Prostate gland (tissue), 2 donors: ENCODE results near the gene AQP3. TPM values are rescaled to one million over a fixed set of nuclear protein-coding genes. Genes with fewer than 3 reads are reported as not detected.
"Not testable (repeated sequence)": the region's sequence is repeated elsewhere in the genome, so short reads cannot be mapped to it uniquely, and the experiment has no call there.

Experiments used
- DNase-seq: peaks from one replicate; pipeline ENCODE4 v3.0.0-alpha.2; 2019; ENCODE audit warnings: low spot score
- H3K27ac ChIP-seq, 2 donors: fragments of 200-600 bp; sonication (generic); 2 replicates each; pipeline ENCODE4 v1.5.1; 2017 to 2019
- H3K27me3 ChIP-seq: fragments of 200-600 bp; sonication (generic); replicated peaks from 2 replicates; pipeline ENCODE4 v1.5.1; 2019; ENCODE audit not compliant: insufficient read depth
- H3K36me3 ChIP-seq, 2 donors: fragments of 200-600 bp; sonication (generic); 1 replicate in 1 of 2; 2 replicates in 1 of 2; pipeline versions ENCODE4 v1.5.1 to v1.8.1; 2017 to 2019
- H3K4me1 ChIP-seq: fragments of 200-600 bp; sonication (generic); replicated peaks from 2 replicates; pipeline ENCODE4 v1.5.1; 2019
- H3K4me3 ChIP-seq, 2 donors: fragments of 200-600 bp; sonication (generic); 2 replicates each; pipeline ENCODE4 v1.5.1; 2017 to 2019
- H3K9me3 ChIP-seq: fragments of 200-600 bp; sonication (generic); 2 replicates; pipeline ENCODE4 v1.5.1; 2017
- CTCF ChIP-seq, 4 experiments: fragments of 200-600 bp in 2 of 4; fragments of 450-650 bp in 2 of 4; sonication (generic) in 2 of 4; IDR thresholded peaks; 1 replicate in 3 of 4; 2 replicates in 1 of 4; pipeline ENCODE4 v1.5.1; 2016 to 2019; ENCODE audit warnings: antibody characterized with exemption in 4 of 4, mild to moderate bottlenecking in 2 of 4, moderate library complexity in 2 of 4
- POLR2A ChIP-seq: fragments of 450-650 bp; IDR thresholded peaks from one replicate; pipeline ENCODE4 v1.6.1; 2016; ENCODE audit warnings: antibody characterized with exemption, mild to moderate bottlenecking
- POLR2AphosphoS5 ChIP-seq: sonication (generic); formaldehyde crosslinking; IDR thresholded peaks from one replicate; pipeline ENCODE4 v1.6.1; 2017; ENCODE audit warnings: antibody characterized with exemption
- WGBS: methylation state at CpG from one replicate; pipeline ENCODE4 v1.1.5; 2018; 5-methylcytosine and 5-hydroxymethylcytosine counted together
- intact Hi-C: fragments of 100-400 bp; cut with DNase I; formaldehyde crosslinking; loops from one replicate; pipeline ENCODE4 v1.14.2; 2022
- total RNA-seq, 2 donors: library from RNA; depleted of rRNA; stranded (reverse); fragments of >200 nt; gene quantifications; one replicate each; pipeline ENCODE4 v1.1.0, GENCODE V29; 2016

AQP3 gene
- total RNA-seq, 2 donors from 2014 or later, result 200 to 327 TPM

DNA sequence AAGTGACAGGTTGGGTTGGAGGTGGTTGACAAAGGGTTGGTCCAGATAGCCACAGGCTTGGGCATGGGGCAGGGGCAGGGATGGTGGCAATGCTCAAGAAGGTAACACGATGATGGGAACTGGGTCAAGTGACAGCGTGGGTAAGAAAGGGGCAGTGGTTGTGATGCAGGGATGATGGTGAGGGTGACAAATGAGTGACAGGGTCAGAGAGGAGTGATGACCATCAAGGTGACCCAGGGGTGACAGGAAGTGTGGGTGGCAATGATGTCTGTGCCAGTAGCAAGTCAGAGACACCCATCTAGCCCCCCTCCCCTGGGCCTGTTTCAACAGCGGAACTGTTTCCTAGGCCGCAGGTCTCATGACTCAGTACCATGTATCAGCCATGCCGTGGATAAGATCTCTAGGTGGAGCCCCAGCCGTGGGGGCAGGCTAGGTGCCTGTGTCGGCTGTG lies 20.5 kb downstream of the AQP3 start:
- no peak for DNase-seq
- no peaks in the 10 kb centered on the region for H3K27me3 ChIP-seq
- H3K4me3 ChIP-seq, result no peak overlapping the region
- no peaks in the 10 kb centered on the region for H3K36me3 ChIP-seq
- 92% methylated on average over 7 of the region's 7 CpGs for WGBS
- no peak overlapping the region for H3K27ac ChIP-seq
- TF ChIP-seq CTCF (IDR thresholded peaks at IDR 0.05) (no peak), POLR2A (no peak), POLR2AphosphoS5 (no peak)
- H3K4me1 ChIP-seq, result peaks cover 2% of the 10 kb centered on the region
- intact Hi-C loops, result no loop called here
- H3K9me3 ChIP-seq, result no peaks in the 10 kb centered on the region

GRCh38 chr9:33425128-33425533 lies 22.3 kb downstream of the AQP3 start:
- no peak overlapping the region for H3K4me3 ChIP-seq
- 32% methylated on average over 4 of the region's 4 CpGs for WGBS
- no peaks in the 10 kb centered on the region for H3K36me3 ChIP-seq
- H3K4me1 ChIP-seq, result no peaks in the 10 kb centered on the region
- intact Hi-C loops, result no loop called here
- no peaks in the 10 kb centered on the region for H3K9me3 ChIP-seq
- DNase-seq, result no peak
- H3K27me3 ChIP-seq, result no peaks in the 10 kb centered on the region
- TF ChIP-seq POLR2AphosphoS5, result peak; percentile 24
- TF ChIP-seq POLR2A, result no peak
- no peak for TF ChIP-seq CTCF (IDR thresholded peaks at IDR 0.05)
- H3K27ac ChIP-seq, result no peak overlapping the region

- H3K27me3 ChIP-seq, DNase-seq, intact Hi-C loops: not testable (repeated sequence)
Measured at GRCh38 chr9:33424492-33424891, 22.9 kb downstream of the AQP3 start.

GRCh38 chr9:33424043-33424442 lies 23.4 kb downstream of the AQP3 start:
- H3K4me3 ChIP-seq, H3K4me1 ChIP-seq, H3K27me3 ChIP-seq, intact Hi-C loops, DNase-seq, H3K9me3 ChIP-seq, H3K36me3 ChIP-seq, H3K27ac ChIP-seq: not testable (repeated sequence)
- WGBS, result 85% methylated on average over 5 of the region's 7 CpGs

More at GRCh38 chr9:33424492-33424891, 22.9 kb downstream of the AQP3 start:
- not testable (repeated sequence) for H3K9me3 ChIP-seq, H3K36me3 ChIP-seq, H3K27ac ChIP-seq, H3K4me1 ChIP-seq, H3K4me3 ChIP-seq
- WGBS, result 90% methylated on average over 6 of the region's 6 CpGs

DNA sequence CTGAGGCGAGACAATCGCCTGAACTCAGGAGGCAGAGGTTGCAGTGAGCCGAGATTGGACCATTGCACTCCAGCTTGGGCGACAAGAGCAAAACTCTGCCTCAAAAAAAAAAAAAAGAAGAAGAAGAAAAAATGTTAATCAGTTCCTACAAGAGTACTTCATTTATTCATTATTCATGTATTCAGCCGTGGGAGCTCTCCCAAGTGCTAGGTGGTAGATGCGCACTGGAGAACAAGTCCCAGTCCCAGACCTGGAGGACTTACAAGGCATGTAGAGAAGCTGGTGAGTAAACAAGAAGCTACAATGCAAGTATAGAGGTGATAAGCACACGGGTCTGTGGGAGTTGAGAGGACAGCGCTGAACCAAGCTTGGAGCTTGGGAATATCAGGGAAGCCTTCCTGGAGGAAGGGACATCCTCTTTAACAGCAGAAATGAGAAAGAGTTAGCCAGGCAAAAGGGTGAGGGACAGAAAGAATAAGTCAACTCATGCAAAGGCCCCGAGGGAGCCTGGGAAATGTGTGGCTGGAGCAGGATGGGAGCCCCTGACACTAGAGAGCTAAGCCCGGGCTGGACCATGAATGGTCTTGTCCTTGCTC lies 27.6 kb downstream of the AQP3 start:
- no peak for DNase-seq
- H3K27me3 ChIP-seq, result no peaks in the 10 kb centered on the region
- H3K4me1 ChIP-seq, result peaks cover 15% of the 10 kb centered on the region
- WGBS, result 77% methylated on average over 10 of the region's 10 CpGs
- TF ChIP-seq POLR2AphosphoS5 (no peak), CTCF (IDR thresholded peaks at IDR 0.05) (no peak)
- H3K27ac ChIP-seq, result no peak overlapping the region
- H3K9me3 ChIP-seq, result no peaks in the 10 kb centered on the region
- no peaks in the 10 kb centered on the region for H3K36me3 ChIP-seq
- no peak overlapping the region for H3K4me3 ChIP-seq
- intact Hi-C loops, result loop anchor here (5.0 kb wide), 1 partner anchor 43 kb away; no protein-coding TSS in a partner anchor

DNA sequence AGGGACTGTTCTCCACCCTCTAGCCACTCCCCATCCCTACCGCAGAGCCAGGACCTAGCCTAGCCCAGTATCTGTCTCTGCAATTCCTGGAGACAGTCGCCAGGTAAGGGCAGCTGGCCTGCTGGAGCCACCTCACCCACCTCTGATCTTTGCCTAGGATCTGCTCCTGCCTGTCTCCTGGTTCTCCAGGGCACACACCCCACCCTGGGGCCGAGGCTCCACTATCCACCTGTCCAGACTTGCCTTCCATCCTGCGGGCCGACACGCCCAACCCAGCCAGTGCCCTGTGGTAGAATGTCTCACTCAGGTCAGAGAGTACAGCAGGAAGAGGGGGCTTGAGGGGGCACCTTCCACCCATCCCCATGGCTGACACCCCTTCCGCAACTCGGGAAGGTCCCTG lies 29.3 kb downstream of the AQP3 start:
- DNase-seq, result no peak

More for the DNA sequence above, 29.3 kb downstream of the AQP3 start:
- 46% methylated on average over 8 of the region's 8 CpGs for WGBS
- no peaks in the 10 kb centered on the region for H3K36me3 ChIP-seq
- no peak overlapping the region for H3K27ac ChIP-seq
- no peaks in the 10 kb centered on the region for H3K9me3 ChIP-seq
- peaks cover 16% of the 10 kb centered on the region for H3K4me1 ChIP-seq
- TF ChIP-seq CTCF (IDR thresholded peaks at IDR 0.05) (no peak), POLR2AphosphoS5 (no peak), POLR2A (no peak)
- H3K4me3 ChIP-seq, result no peak overlapping the region
- H3K27me3 ChIP-seq, result no peaks in the 10 kb centered on the region
- intact Hi-C loops, result loop anchor here (5.0 kb wide), 1 partner anchor 41 kb away; no protein-coding TSS in a partner anchor
